Duodenal mucosa (tissue), 2 donors: ENCODE measurements around the gene ST3GAL4.
A peak's percentile ranks its signal among the peaks of the same experiment; 100 is the strongest.

ENCODE experiments used
- H3K27ac ChIP-seq: one replicate; pipeline ENCODE4 v1.7.0; 2013; ENCODE audit warnings: low read depth, low read length
- H3K27me3 ChIP-seq, 2 donors: one replicate each; pipeline ENCODE4 v1.7.0; 2013; ENCODE audit warnings: low read length in 2 of 2, control low read depth in 1 of 2; ENCODE audit not compliant: insufficient read depth in 2 of 2, control insufficient read depth in 1 of 2
- H3K36me3 ChIP-seq, 2 donors: one replicate each; pipeline ENCODE4 v1.7.0; 2013; ENCODE audit warnings: low read length in 2 of 2, control low read depth in 1 of 2; ENCODE audit not compliant: insufficient read depth in 2 of 2, control insufficient read depth in 1 of 2
- H3K4me1 ChIP-seq, 2 donors: one replicate each; pipeline ENCODE4 v1.7.0; 2013; ENCODE audit warnings: low read length in 2 of 2, control low read depth in 1 of 2; ENCODE audit not compliant: insufficient read depth in 2 of 2, control insufficient read depth in 1 of 2
- H3K4me3 ChIP-seq, 2 donors: one replicate each; pipeline ENCODE4 v1.7.0; 2013; ENCODE audit warnings: low read length in 2 of 2, low read depth in 1 of 2
- H3K9ac ChIP-seq, 2 donors: one replicate each; pipeline ENCODE4 v1.7.0; 2013; ENCODE audit warnings: low read length in 2 of 2, low read depth in 1 of 2
- H3K9me3 ChIP-seq, 2 donors: one replicate each; pipeline ENCODE4 v1.7.0; 2013; ENCODE audit warnings: low read length in 2 of 2, control low read depth in 1 of 2; ENCODE audit not compliant: control insufficient read depth in 1 of 2

The ST3GAL4 gene

GRCh38 chr11:126440792-126441514 lies 85.5 kb downstream of the ST3GAL4 start:
- H3K4me1 ChIP-seq: no peaks in the 10 kb centered on the region
- no peak overlapping the region for H3K9ac ChIP-seq
- H3K4me3 ChIP-seq: no peak overlapping the region
- H3K27me3 ChIP-seq: peaks cover 0 to 5% of the 10 kb centered on the region in 2 donors
- H3K27ac ChIP-seq: no peak overlapping the region
- H3K36me3 ChIP-seq: no peaks in the 10 kb centered on the region
- H3K9me3 ChIP-seq: no peaks in the 10 kb centered on the region

- Histone ChIP-seq H3K4me3 (no peak overlapping the region), H3K27me3 (peaks cover 0 to 5% of the 10 kb centered on the region in 2 donors), H3K36me3 (no peaks in the 10 kb centered on the region), H3K9ac (no peak overlapping the region), H3K27ac (no peak overlapping the region), H3K4me1 (no peaks in the 10 kb centered on the region), H3K9me3 (no peaks in the 10 kb centered on the region)
These were observed 87.6 kb downstream of the ST3GAL4 start for GRCh38 chr11:126443120-126443519.

GRCh38 chr11:126444072-126444471 lies 88.6 kb downstream of the ST3GAL4 start:
- peaks cover 0 to 5% of the 10 kb centered on the region in 2 donors for H3K27me3 ChIP-seq
- no peak overlapping the region for H3K4me3 ChIP-seq
- no peaks in the 10 kb centered on the region for H3K4me1 ChIP-seq
- H3K27ac ChIP-seq: no peak overlapping the region
- H3K9ac ChIP-seq: no peak overlapping the region
- no peaks in the 10 kb centered on the region for H3K9me3 ChIP-seq
- no peaks in the 10 kb centered on the region for H3K36me3 ChIP-seq

- Histone ChIP-seq H3K27me3 (no peaks in the 10 kb centered on the region), H3K36me3 (no peaks in the 10 kb centered on the region), H3K27ac (no peak overlapping the region), H3K9ac (no peak overlapping the region), H3K4me3 (no peak overlapping the region), H3K9me3 (peaks cover 9 to 15% of the 10 kb centered on the region in 2 donors), H3K4me1 (no peaks in the 10 kb centered on the region)
These were observed 91.1 kb downstream of the ST3GAL4 start for GRCh38 chr11:126446581-126446980.

- H3K4me1 ChIP-seq: no peaks in the 10 kb centered on the region
- H3K27me3 ChIP-seq: no peaks in the 10 kb centered on the region
- H3K27ac ChIP-seq: no peak overlapping the region
- H3K36me3 ChIP-seq: no peaks in the 10 kb centered on the region
- H3K9ac ChIP-seq: no peak overlapping the region
- peaks cover 9 to 15% of the 10 kb centered on the region in 2 donors for H3K9me3 ChIP-seq
- H3K4me3 ChIP-seq: no peak overlapping the region
These were observed 94.7 kb downstream of the ST3GAL4 start for GRCh38 chr11:126450198-126450597.

- H3K4me3 ChIP-seq: peak overlapping the region in 1 of 2 donors; percentile 11
- H3K4me1 ChIP-seq: no peaks in the 10 kb centered on the region
- no peak overlapping the region for H3K9ac ChIP-seq
- H3K27ac ChIP-seq: no peak overlapping the region
- H3K27me3 ChIP-seq: no peaks in the 10 kb centered on the region
- H3K36me3 ChIP-seq: no peaks in the 10 kb centered on the region
- peaks cover 9 to 15% of the 10 kb centered on the region in 2 donors for H3K9me3 ChIP-seq
These were observed 95.3 kb downstream of the ST3GAL4 start for GRCh38 chr11:126450806-126451205.

- Histone ChIP-seq H3K4me3 (no peak overlapping the region), H3K9ac (no peak overlapping the region), H3K9me3 (peaks cover 9 to 15% of the 10 kb centered on the region in 2 donors), H3K27ac (no peak overlapping the region), H3K4me1 (no peaks in the 10 kb centered on the region), H3K27me3 (no peaks in the 10 kb centered on the region), H3K36me3 (no peaks in the 10 kb centered on the region)
These were observed 95.8 kb downstream of the ST3GAL4 start for GRCh38 chr11:126451211-126451802.

GRCh38 chr11:126452241-126453101 lies 97.0 kb downstream of the ST3GAL4 start:
- Histone ChIP-seq H3K27me3 (no peaks in the 10 kb centered on the region), H3K4me3 (no peak overlapping the region), H3K4me1 (no peaks in the 10 kb centered on the region), H3K9ac (no peak overlapping the region), H3K27ac (no peak overlapping the region), H3K9me3 (peaks cover 9 to 15% of the 10 kb centered on the region in 2 donors), H3K36me3 (no peaks in the 10 kb centered on the region)

- Histone ChIP-seq H3K4me3 (no peak overlapping the region), H3K4me1 (no peaks in the 10 kb centered on the region), H3K27ac (no peak overlapping the region), H3K9ac (no peak overlapping the region), H3K9me3 (peaks cover 2 to 4% of the 10 kb centered on the region in 2 donors), H3K27me3 (no peaks in the 10 kb centered on the region), H3K36me3 (no peaks in the 10 kb centered on the region)
These were observed 100.6 kb downstream of the ST3GAL4 start for GRCh38 chr11:126456089-126456488.
